GM12875 (cell line): ENCODE results near the gene PTGDR2.
"Not testable (repeated sequence)": the region's sequence is repeated elsewhere in the genome, so short reads cannot be mapped to it uniquely, and the experiment has no call there.

Experiments used
- H3K4me3 ChIP-seq: one replicate; pipeline ENCODE4 v1.5.1; 2011; ENCODE audit warnings: low read depth, low read length, control low read depth
- TF ChIP-seq, protein P1 (sequence below): IDR thresholded peaks from 2 replicates; pipeline ENCODE4 v1.5.1; 2011; ENCODE audit warnings: low read depth, mild to moderate bottlenecking, control low read depth, inconsistent platforms, low read length, moderate library complexity, borderline replicate concordance; ENCODE audit not compliant: insufficient read depth

Gene PTGDR2

DNA sequence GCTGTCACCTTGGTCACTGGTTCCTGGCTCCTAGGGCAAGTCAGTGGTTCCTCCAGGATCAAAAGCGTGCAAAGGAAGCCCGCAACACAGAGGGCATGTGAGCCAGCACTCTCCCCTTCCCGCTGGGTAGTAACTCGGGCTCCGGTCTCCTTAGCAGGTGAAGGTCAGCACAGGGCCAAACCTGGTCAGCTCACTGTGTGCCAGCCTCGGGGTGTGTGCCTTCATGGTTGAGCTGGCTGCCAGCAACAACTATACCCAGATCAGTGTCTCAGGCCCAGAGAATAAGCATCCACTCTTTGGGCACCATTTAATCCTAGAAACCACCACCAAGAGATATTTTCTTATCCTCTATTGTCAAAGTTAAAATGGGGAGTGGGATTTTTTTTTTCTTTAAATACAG lies 30.0 kb downstream of the PTGDR2 start:
- TF ChIP-seq, protein P1, sequence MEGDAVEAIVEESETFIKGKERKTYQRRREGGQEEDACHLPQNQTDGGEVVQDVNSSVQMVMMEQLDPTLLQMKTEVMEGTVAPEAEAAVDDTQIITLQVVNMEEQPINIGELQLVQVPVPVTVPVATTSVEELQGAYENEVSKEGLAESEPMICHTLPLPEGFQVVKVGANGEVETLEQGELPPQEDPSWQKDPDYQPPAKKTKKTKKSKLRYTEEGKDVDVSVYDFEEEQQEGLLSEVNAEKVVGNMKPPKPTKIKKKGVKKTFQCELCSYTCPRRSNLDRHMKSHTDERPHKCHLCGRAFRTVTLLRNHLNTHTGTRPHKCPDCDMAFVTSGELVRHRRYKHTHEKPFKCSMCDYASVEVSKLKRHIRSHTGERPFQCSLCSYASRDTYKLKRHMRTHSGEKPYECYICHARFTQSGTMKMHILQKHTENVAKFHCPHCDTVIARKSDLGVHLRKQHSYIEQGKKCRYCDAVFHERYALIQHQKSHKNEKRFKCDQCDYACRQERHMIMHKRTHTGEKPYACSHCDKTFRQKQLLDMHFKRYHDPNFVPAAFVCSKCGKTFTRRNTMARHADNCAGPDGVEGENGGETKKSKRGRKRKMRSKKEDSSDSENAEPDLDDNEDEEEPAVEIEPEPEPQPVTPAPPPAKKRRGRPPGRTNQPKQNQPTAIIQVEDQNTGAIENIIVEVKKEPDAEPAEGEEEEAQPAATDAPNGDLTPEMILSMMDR, result no peak
- H3K4me3 ChIP-seq, result no peak overlapping the region

DNA sequence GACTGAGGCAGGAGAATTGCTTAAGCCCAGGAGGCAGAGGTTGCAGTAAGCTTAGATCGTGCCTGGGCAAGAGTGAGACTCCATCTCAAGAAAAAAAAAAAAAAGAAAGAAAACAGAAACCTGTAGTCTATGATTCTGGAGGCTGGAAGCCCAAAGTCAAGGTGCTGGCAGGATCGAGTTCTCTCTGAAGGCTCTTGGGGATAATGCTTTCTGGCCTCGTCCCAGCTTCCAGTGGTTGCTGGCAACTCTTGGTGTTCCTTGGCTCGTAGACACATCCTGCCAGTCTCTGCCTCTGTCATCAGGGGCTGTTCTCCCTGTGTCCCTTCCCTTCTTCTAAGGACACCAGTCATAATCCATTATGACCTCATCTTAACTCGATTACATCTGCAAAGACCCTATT lies 30.6 kb downstream of the PTGDR2 start:
- TF ChIP-seq, protein P1, result no peak
- no peak overlapping the region for H3K4me3 ChIP-seq

DNA sequence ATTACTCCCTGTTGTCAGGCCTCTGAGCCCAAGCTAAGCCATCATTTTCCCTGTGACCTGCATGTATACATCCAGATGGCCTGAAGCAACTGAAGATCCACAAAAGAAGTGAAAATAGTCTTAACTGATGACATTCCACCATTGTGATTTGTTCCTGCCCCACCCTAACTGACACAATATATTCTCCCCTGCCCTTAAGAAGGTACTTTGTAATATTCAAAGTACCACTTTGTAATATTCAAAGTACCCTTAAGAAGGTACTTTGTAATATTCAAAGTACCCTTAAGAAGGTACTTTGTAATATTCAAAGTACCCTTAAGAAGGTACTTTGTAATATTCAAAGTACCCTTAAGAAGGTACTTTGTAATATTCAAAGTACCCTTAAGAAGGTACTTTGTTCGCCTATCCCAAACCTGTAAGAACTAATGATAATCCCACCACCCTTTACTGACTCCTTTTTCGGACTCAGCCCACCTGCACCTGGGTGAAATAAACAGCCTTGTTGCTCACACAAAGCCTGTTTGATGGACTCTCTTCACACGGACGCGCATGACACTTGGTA lies 31.9 kb downstream of the PTGDR2 start:
- not testable (repeated sequence) for H3K4me3 ChIP-seq

DNA sequence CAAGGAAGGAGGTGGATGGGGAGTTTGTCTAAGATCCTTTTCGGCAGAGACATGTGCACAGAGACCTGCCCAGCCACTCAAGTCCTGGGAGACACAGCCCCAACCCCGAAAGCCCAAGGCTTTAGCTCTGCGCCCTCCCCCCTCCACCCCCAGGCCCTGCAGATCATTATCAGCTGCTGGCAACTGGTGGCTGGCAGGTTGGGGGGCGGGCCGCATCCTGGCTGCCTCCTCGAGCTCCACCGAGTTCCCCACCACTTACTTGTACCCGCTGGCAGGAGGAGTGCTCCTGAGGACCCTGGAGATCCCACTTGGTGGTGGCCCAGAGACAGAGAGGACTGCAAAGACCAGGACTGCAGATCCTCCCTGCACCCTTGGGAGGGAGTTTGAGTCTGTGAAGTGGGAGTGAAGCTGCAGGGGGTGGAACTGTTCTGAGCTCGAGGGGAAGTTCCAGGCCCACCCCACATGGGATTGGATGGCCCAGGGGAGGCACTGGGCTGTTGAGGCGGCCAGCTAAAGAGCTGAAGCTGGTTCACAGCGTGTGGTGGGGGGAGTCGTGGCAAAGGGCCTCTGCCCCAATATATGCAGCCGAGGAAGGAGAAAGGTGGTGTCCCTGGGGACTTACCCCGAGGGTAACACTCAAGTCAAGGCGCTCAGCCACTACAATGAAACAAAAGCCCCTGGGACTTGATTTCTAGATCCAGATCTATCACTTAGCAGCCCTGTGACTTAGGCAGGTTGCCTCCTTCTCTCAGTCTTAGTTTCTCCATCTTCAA lies 33.7 kb downstream of the PTGDR2 start:
- no peak overlapping the region for H3K4me3 ChIP-seq

DNA sequence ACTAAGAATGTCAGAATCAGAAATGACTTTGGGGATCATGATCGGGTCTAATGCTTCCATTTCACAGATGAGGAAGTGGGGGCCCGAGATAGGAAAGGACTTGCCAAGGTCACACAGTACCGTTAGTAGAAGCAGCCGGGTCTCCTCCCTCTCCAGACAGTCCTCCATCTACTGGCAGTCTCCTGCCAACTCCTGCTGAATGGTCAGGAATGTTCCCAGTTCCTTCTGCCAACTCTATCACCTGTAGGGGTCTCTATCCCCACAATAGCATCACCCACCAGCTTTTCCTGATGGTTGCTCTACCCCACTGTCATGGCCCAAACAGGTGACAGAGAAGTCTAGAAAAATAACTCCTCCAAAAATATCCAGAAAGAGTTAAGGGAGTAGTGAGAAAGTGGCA lies 37.7 kb downstream of the PTGDR2 start:
- TF ChIP-seq, protein P1, result no peak
- H3K4me3 ChIP-seq, result no peak overlapping the region

More for the DNA sequence above, 33.7 kb downstream of the PTGDR2 start:
- TF ChIP-seq, protein P1, result no peak

DNA sequence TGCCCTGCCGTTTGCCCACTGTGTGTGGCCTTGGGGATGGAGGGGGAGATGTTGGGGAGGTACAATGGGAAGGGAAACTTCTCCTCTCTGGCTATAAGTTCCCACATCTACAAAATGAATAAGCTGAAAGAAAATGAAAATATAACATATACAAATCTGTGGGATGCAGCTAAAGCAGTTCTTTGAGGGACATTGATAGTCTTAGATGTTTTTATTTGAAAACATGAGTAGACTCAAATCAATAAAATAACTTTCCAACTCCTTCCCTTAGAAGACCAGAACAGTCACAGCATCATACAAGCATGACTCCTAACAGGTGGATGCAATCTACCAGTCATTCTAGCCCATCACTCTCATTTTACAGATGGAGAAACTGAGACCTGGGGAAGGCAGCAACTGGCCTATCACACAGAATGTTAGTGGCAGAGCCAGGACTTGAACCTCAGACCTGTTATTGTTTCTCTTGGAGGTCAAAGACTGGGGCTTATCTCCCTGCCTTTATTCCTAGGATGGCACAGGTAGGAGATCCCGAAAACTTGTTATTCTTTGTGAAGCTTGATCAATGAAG lies 39.1 kb downstream of the PTGDR2 start:
- no peak overlapping the region for H3K4me3 ChIP-seq
- TF ChIP-seq, protein P1, result no peak

DNA sequence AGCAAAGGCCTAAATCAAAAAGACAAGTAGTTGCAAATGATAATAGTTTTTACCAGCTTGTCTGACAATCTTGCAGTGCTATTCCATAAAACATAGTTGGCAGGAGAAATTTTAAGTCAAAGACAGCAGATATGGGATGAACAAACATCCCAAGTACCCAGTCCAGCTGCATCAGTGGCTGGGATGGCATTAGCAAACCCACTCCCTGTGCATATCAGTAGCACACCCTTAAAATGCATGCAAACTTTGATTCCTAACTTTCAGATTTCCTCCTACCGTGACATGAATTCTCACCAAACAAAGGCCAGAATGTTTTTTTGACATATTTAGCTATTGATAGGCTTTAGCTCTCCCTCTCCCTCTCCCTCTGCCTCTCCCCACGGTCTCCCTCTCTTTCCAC lies 41.6 kb downstream of the PTGDR2 start:
- TF ChIP-seq, protein P1, result no peak

More for the DNA sequence above, 41.6 kb downstream of the PTGDR2 start:
- no peak overlapping the region for H3K4me3 ChIP-seq
